Measurements from ENCODE around the gene FGFRL1.

GRCh38 chr4:1047106-1047975, 35.9 kb downstream of the FGFRL1 start:
- TF ChIP-seq POLR2AphosphoS5 (IDR thresholded peaks at IDR 0.05; ENCODE audit: borderline replicate concordance, low read depth, low read length) = no peak
- no peak for TF ChIP-seq EZH2 (IDR thresholded peaks at IDR 0.05)
- TF ChIP-seq FOXP2 (optimal IDR thresholded peaks at IDR 0.05; ENCODE audit: control extremely low read depth, extremely low read length, insufficient read depth) = no peak

Measured in SK-N-MC (cell line).